Stimulated activated memory B cell treated with anti-CD40 and anti-IgM and Interleukin-4, amounts not matched to agents 10 μg/mL and 1 μg/mL and 100 μg/mL, for 72 hours (primary cell): ENCODE measurements around the gene TRAF5.
A peak's percentile ranks its signal among the peaks of the same experiment; 100 is the strongest.
"Not testable (repeated sequence)": the region's sequence is repeated elsewhere in the genome, so short reads cannot be mapped to it uniquely, and the experiment has no call there.

Experiments used
- ATAC-seq: fragments of 150-1000 bp; cut with Tn5 transposase; 2 replicates; pipeline ENCODE4 v1.10.0; 2021
- H3K27ac Mint-ChIP-seq: one replicate; pipeline ENCODE4 v1.8.0; 2022; ENCODE audit warnings: mild to moderate bottlenecking, mixed read lengths
- H3K27me3 Mint-ChIP-seq: one replicate; pipeline ENCODE4 v1.8.0; 2022; ENCODE audit warnings: mixed read lengths
- H3K36me3 Mint-ChIP-seq: one replicate; pipeline ENCODE4 v1.8.0; 2022; ENCODE audit warnings: mixed read lengths
- H3K4me1 Mint-ChIP-seq: one replicate; pipeline ENCODE4 v1.8.0; 2022; ENCODE audit warnings: mixed read lengths
- H3K4me3 Mint-ChIP-seq: one replicate; pipeline ENCODE4 v1.8.0; 2022; ENCODE audit warnings: mild to moderate bottlenecking, moderate library complexity, mixed read lengths
- H3K9me3 Mint-ChIP-seq: one replicate; pipeline ENCODE4 v1.8.0; 2022; ENCODE audit warnings: mixed read lengths

The TRAF5 gene

DNA sequence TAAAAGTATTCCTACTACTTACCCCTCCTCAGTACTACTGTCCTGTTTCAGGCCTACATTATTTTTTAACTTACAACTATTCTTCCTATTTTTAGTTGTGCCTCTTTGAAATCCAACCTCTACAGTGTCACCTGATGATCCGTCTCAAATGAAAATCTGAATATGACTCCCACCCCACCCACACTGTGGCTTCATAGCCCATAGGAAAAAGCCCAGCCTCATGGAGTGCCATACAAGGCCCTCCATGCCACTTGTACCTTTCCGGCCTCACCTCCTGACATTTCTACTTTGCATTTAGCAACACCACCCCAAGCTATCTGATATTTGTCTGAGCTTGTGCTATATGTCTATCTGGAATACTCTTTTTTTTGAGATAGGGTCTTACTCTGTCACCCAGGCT, 49.3 kb downstream of the TRAF5 start:
- Mint-ChIP-seq H3K4me3 (no peak overlapping the region), H3K9me3 (no peaks in the 10 kb centered on the region), H3K27ac (peak overlapping the region; percentile 53), H3K27me3 (no peaks in the 10 kb centered on the region), H3K4me1 (peaks cover 17% of the 10 kb centered on the region), H3K36me3 (peaks cover 38% of the 10 kb centered on the region)
- no peak for ATAC-seq

DNA sequence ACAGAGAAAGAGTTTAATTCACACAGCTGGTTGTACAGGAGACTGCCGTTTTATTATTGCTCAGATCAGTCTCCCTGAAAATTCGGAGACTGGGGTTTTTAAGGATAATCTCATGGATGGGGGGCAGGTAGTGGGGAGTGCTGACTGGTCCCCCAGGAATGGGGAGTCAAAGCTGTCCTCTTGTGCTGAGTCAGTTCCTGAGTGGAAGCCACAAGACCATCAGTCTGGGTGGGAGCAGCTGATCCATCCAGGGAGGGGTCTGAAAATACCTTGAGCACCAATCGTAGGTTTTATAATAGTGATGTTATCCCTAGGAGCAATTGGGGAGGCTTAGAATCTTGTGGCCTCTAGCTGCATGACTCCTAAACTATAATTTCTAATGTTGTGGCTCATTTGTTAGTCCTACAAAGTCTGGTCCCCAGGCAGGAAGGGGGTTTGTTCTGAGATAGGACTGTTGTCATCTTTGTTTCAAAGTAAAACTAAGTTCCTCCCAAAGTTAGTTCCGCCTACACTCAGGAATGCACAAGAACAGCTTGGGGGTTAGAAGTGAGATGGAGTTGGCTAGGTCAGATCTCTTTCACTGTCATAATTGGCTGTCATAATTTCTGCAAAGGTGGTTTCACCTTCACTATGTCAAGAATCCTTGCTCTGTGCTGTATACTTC, 50.3 kb downstream of the TRAF5 start:
- H3K9me3 Mint-ChIP-seq: no peaks in the 10 kb centered on the region
- H3K36me3 Mint-ChIP-seq: peaks cover 29% of the 10 kb centered on the region
- no peaks in the 10 kb centered on the region for H3K27me3 Mint-ChIP-seq
- H3K4me1 Mint-ChIP-seq: peaks cover 25% of the 10 kb centered on the region
- no peak for ATAC-seq
- peak overlapping the region; percentile 53 for H3K27ac Mint-ChIP-seq
- no peak overlapping the region for H3K4me3 Mint-ChIP-seq

DNA sequence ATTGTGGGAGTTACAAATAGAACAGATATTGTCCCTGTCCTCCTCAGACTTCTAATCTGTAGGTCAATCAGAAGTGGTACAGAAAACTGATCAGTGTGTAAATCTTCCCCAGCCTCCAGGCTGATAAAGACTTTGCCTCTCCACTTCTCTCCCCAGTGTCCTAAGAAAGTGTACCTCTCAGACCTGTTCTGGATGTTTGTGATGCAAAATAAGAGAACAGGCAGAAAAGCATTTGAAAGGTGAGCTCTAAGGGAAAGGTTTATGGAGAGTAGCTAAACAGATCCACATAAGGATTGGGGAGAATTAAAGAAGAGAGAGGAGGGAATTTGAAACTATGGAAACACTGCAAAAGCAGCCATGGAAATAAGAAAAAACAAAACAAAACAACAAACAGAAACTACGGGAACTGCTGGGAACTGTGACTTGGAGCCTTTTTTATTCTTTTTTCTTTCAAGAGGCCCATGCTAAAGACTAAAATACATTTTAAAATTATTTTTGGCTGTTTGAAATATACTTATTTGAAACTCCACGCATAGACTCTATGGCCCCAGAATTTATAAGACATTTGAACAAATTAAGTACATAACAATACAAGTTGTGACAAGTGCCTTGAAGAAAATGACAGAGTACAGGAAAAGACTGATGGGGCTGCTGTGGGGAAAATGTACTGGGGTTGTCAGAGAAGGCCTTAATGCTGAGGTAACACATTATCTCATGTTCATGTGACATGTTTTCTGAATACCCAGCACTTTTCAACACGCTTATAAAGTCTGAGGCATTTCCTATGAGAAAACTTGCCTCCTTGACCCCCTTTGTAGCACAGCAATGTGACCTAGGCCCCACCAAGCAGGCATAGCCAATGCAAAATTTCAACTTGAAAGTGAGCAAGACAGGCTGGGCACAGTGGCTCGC, 51.2 kb downstream of the TRAF5 start:
- no peak overlapping the region for H3K4me3 Mint-ChIP-seq
- H3K27me3 Mint-ChIP-seq: no peaks in the 10 kb centered on the region
- no peak for ATAC-seq
- H3K9me3 Mint-ChIP-seq: no peaks in the 10 kb centered on the region
- H3K36me3 Mint-ChIP-seq: peaks cover 26% of the 10 kb centered on the region
- peaks cover 28% of the 10 kb centered on the region for H3K4me1 Mint-ChIP-seq
- no peak overlapping the region for H3K27ac Mint-ChIP-seq

DNA sequence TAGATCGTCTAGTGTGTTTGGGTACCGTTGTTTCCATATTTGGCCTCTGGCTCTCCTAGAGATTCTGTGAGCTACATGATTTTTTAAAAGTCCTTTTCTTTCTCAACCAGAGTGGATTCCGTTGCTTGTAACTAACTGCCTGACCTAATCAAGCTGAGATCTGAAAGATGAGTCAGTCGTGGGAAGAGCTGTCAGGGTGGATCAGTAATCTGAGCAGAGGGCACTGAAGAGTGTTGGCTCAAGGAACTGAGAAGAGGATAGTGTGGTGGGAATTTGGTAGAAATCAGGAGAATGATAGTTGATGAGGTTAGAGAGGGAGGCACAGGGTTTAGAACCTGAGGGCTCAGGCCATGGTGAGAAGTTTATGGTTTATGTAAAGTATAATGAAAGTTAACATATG, 52.2 kb downstream of the TRAF5 start:
- no peaks in the 10 kb centered on the region for H3K9me3 Mint-ChIP-seq
- H3K36me3 Mint-ChIP-seq: peaks cover 26% of the 10 kb centered on the region
- H3K27me3 Mint-ChIP-seq: no peaks in the 10 kb centered on the region
- H3K4me1 Mint-ChIP-seq: peaks cover 39% of the 10 kb centered on the region
- peak overlapping the region; percentile 29 for H3K27ac Mint-ChIP-seq
- H3K4me3 Mint-ChIP-seq: no peak overlapping the region
- no peak for ATAC-seq

DNA sequence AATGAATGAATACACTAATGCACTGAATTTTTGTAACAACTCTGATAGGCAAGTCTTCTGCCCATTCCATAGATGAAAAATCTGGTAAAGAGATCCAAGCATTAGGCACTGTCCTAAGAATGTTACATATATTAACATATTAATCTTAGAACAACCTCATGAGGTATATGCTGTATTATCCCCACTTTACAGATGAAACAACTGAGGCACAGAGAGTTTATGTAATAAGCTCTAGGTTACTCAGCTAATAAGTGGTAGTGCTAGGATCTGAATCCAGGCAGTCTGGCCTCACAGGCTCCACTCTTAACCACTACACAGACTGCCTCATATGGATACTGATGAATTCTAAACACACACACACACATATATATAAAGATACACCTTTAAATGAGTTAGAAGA, 52.8 kb downstream of the TRAF5 start:
- Mint-ChIP-seq H3K4me3 (no peak overlapping the region), H3K27me3 (no peaks in the 10 kb centered on the region)

DNA sequence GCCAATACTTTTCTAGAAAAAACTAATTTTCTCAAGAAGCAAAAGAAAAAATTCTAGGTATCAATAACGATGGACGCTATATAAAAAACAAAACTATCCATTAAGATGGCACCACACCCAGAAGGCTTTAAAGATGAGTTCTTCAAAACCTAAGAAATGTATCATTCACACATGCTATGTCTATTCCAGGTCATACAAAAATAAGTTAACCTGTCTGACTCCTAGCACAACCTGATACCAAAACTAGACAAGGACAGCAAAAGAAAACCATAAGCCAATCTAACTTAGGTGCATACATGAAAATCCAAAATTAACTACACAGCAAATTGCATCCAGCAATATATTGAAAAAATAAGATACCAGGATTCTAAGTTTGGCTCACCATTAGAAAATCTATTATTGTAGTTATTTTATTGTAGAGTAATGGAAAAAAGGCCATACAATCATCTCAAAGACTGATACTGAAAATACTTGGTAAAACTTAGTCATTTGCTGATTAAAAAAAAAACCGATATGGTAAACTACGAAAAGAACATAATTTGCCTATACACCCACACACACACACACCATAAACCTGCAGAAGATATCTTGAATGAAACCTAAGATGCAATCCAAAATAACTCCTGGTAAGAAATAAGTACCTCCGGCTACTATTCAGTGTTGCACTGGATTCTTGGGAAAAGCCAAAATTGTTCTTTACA, 55.0 kb downstream of the TRAF5 start:
- H3K9me3 Mint-ChIP-seq: no peaks in the 10 kb centered on the region
- no peak for ATAC-seq
- peaks cover 39% of the 10 kb centered on the region for H3K4me1 Mint-ChIP-seq

More for the DNA sequence above, 52.8 kb downstream of the TRAF5 start:
- Mint-ChIP-seq H3K9me3 (no peaks in the 10 kb centered on the region), H3K27ac (peak overlapping the region; percentile 11), H3K4me1 (peaks cover 41% of the 10 kb centered on the region), H3K36me3 (peaks cover 26% of the 10 kb centered on the region)
- ATAC-seq: no peak

DNA sequence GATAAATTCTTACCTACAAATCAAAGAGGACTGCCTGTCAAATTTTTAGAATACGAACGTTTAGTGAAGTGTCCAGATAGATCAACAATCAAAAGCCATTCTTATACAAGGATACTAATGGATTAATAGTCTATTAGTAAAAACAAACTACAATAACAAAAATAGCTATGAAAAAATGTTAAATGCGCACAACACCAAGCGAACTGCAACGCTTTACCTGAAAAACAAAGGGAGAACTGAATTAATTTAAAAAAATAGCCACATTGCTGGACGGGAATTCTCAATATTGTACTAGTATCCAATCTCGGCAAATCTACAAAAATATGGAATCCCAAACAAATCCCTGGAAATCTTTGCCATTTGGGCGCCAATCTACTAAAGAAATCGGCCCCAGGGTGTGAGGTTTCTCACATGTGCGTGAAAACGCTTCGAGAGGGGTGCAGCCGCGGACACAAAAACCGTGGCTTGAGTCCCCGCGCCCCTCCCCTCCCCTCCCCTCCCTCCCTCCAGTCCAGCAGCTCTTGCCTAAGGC, 55.6 kb downstream of the TRAF5 start:
- Mint-ChIP-seq H3K27me3 (no peaks in the 10 kb centered on the region), H3K27ac (peak overlapping the region; percentile 99), H3K9me3 (no peaks in the 10 kb centered on the region), H3K4me1 (peaks cover 37% of the 10 kb centered on the region), H3K36me3 (peaks cover 6% of the 10 kb centered on the region), H3K4me3 (peak overlapping the region; percentile 99)
- ATAC-seq: no peak

More for the DNA sequence above, 55.0 kb downstream of the TRAF5 start:
- Mint-ChIP-seq H3K4me3 (peak overlapping the region; percentile 99), H3K36me3 (peaks cover 8% of the 10 kb centered on the region), H3K27ac (peak overlapping the region; percentile 99), H3K27me3 (no peaks in the 10 kb centered on the region)

DNA sequence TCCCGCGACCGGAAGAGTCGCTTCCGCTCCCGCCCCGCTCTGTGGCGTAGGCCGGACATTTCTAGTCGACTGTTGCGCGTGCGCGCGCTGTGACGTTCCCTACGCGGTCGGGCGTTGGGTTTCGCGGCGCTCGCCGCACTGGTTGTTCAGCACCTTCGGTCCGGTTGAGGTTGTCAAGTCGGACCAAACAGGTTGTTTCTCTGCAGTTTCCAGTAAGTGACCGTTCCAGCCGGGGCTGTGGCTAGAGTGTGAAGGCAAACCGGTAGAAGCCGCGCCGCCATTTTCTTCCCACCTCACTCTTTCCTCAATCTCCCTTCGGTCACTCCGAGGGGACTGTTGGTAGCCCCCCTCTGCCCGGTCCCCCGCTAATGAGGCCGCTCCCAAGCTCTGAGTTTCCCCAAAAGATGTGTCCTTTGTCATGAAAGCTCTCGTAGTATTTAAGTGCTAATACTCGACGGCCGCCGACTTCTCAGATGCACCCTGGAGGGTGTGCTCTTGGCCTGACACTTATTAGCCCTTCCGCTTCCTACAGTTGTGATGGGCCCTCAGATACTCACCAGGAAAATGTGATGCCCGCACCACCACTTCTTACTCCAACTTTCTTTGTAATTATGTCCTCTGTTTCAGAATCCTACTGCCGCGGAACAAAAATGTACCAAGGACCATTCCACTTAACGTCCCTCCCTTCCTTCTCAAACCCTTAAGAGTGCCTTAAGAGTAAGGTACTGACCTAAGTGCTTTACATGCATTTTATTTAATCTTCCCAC, 56.3 kb downstream of the TRAF5 start:
- peaks cover 37% of the 10 kb centered on the region for H3K4me1 Mint-ChIP-seq
- ATAC-seq: peak; percentile 97
- H3K4me3 Mint-ChIP-seq: peak overlapping the region; percentile 99
- H3K36me3 Mint-ChIP-seq: no peaks in the 10 kb centered on the region
- H3K27me3 Mint-ChIP-seq: no peaks in the 10 kb centered on the region
- H3K9me3 Mint-ChIP-seq: no peaks in the 10 kb centered on the region
- peak overlapping the region; percentile 99 for H3K27ac Mint-ChIP-seq

DNA sequence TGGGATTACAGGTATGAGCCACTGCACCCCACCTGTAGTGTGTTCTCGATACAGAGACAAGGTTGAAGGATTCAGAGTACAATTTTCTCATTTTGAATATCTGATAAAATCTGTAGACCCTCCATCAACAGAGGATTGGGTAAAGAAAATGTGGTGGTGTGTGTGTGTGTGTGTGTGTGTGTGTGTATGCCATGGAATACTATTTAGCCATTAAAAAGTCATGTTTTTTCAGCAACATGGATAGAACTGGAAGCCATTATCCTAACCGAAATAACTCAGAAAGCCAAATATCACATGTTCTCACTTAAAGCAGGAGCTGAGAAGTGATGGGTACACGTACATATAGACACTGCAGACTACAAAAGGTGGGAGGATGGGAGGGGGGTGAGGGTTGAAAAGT, 57.9 kb downstream of the TRAF5 start:
- H3K27ac Mint-ChIP-seq: no peak overlapping the region
- H3K4me3 Mint-ChIP-seq: no peak overlapping the region
- no peaks in the 10 kb centered on the region for H3K36me3 Mint-ChIP-seq
- no peaks in the 10 kb centered on the region for H3K27me3 Mint-ChIP-seq
- ATAC-seq: no peak
- H3K4me1 Mint-ChIP-seq: peaks cover 31% of the 10 kb centered on the region
- no peaks in the 10 kb centered on the region for H3K9me3 Mint-ChIP-seq

DNA sequence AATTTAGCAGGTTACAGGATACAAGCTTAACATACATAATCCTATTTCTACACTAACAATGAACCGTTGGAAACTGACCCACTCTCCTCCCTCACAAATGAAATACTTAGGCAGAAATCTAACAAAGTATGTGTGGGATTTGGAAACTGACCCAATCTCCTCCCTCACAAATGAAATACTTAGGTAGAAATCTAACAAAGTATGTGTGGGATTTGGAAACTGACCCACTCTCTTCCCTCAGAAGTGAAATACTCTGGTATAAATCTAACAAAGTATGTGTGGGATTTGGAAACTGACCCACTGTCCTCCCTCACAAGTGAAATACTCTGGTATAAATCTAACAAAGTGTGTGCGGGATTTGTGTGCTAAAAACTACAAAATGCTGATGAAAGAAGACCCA, 60.3 kb downstream of the TRAF5 start:
- no peak overlapping the region for H3K27ac Mint-ChIP-seq
- no peaks in the 10 kb centered on the region for H3K36me3 Mint-ChIP-seq
- H3K27me3 Mint-ChIP-seq: no peaks in the 10 kb centered on the region
- no peaks in the 10 kb centered on the region for H3K9me3 Mint-ChIP-seq
- no peak overlapping the region for H3K4me3 Mint-ChIP-seq
- ATAC-seq: no peak
- peaks cover 16% of the 10 kb centered on the region for H3K4me1 Mint-ChIP-seq

DNA sequence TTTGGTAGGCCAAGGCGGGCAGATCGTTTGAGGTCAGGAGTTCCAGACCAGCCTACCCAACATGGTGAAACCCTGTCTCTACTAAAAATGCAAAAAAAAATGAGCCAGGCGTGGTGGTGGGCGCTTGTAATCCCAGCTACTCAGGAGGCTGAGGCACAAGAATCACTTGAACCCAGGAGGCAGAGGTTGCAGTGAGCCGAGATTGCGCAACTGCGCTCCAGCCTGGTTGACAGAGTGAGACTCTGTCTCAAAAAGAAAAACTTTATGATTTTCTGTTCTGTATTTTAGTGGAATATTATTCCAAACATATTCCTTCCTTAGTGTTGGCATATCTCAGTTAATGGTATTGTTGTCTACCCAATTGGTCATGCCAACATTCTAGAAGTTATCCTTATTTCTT, 64.2 kb downstream of the TRAF5 start:
- not testable (repeated sequence) for H3K4me1 Mint-ChIP-seq, ATAC-seq, H3K4me3 Mint-ChIP-seq, H3K27me3 Mint-ChIP-seq, H3K27ac Mint-ChIP-seq, H3K9me3 Mint-ChIP-seq
- H3K36me3 Mint-ChIP-seq: peaks cover 24% of the 10 kb centered on the region

DNA sequence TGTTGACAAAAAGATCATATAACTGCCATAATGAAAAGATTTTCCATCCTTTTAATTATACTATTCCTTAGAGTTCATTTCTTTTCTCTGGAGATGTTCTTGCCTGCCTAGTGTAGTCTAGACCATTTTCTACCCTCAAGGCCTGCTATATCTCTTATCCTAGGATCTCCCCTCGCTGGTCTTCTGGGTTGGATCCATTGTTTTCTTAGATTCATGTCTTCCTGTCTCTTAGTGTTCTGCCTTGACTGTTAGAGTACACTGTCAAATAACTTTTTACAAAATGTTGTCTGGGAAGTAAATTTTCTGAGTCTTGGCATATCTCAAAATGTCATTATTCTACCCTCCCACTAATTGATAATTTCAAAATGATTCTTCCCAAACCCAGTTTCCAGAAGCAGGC, 66.6 kb downstream of the TRAF5 start:
- no peaks in the 10 kb centered on the region for H3K27me3 Mint-ChIP-seq
- H3K36me3 Mint-ChIP-seq: peaks cover 41% of the 10 kb centered on the region
- no peaks in the 10 kb centered on the region for H3K9me3 Mint-ChIP-seq
- H3K4me3 Mint-ChIP-seq: no peak overlapping the region
- no peaks in the 10 kb centered on the region for H3K4me1 Mint-ChIP-seq
- no peak overlapping the region for H3K27ac Mint-ChIP-seq
- no peak for ATAC-seq

DNA sequence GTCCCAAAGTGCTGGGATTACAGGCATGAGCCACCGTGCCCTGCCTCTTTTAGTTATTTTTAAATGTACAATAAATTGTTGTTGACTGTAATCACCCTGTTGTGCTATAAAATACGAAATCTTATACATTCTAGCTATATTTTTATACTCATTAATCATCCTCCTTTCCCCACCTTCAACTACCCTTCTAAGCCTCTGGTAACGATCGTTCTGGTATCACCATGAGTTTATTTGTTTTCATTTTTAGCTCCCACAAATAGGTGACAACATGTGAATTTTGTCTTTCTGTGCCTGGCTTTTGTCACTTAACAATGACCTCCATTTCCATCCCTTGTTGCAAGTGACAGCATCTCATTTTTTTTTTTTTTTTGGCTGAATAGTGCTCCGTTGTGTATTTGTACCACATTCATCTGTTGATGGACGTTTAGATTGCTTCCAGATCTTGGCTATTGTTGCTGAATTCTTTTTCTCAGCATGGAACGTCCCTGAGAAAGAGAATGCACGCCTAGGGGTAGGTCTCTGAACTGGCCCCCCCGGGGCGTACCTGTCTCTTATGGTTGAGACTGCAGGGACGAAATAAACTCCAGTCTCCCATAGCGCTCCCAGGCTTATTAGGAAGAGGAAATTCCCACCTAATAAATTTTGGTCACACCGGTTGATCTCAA, 71.8 kb downstream of the TRAF5 start:
- peaks cover 63% of the 10 kb centered on the region for H3K36me3 Mint-ChIP-seq
- not testable (repeated sequence) for H3K9me3 Mint-ChIP-seq, H3K27me3 Mint-ChIP-seq, ATAC-seq, H3K4me3 Mint-ChIP-seq, H3K27ac Mint-ChIP-seq
- peaks cover 22% of the 10 kb centered on the region for H3K4me1 Mint-ChIP-seq

DNA sequence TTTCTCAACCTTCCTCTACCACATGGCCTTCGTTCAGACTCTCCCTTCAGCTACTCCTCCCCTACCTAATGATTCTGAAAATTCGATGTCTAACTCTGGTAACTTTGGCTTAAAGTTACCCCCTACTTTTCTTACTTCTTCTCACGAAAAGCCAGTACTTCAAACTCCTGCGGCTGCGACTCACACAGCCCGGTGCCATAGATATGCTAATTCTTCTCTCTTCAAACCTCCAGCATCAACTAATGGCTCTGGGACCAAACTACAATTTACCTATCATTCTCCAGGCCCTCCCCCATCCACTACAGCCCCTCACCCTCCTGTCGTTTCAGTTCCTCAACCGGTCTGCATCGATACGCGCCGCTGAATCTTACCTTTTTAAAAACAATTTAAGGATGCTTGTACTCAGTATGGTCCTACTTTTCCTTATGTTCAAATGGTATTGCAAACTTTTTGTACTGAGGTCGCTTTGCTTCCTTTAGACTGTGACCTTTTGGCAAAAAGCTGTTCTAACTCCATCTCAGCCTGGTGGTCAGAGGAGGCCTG, 73.3 kb downstream of the TRAF5 start:
- not testable (repeated sequence) for H3K27me3 Mint-ChIP-seq, H3K9me3 Mint-ChIP-seq, ATAC-seq
- Mint-ChIP-seq H3K4me1 (peaks cover 22% of the 10 kb centered on the region), H3K4me3 (peak overlapping the region; percentile 16), H3K27ac (peak overlapping the region; percentile 80), H3K36me3 (peaks cover 61% of the 10 kb centered on the region)
